ENCODE measurements around the gene COX5A.

DNA sequence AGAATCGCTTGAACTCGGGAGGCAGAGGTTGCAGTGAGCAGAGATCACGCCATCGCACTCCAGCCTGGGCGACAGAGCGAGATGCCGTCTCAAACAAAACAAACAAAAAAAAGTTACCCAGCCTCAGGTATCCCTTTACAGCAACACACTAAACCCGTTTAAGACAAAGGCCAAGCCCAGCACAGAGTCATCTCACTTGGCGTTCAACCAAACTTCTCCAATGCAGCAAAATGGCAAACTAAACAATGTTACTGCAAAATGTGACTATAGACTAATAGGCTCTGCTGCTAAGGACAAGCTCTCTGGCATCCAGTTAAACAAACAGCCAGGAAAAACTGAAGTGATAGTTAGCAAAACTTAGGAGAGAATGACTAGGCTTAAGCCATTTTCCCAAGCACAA lies 24.8 kb downstream of the COX5A start:
- TF ChIP-seq ZNF274 (IDR thresholded peaks at IDR 0.05; ENCODE audit: low read depth, low read length) = no peak
- TF ChIP-seq YY1 (IDR thresholded peaks at IDR 0.05; ENCODE audit: insufficient read depth, insufficient read length) = no peak
- no peak for TF ChIP-seq SUZ12 (IDR thresholded peaks at IDR 0.05; ENCODE audit: extremely low read depth, insufficient read depth, insufficient read length)
